ENCODE results near the gene ZG16B.
A peak's percentile ranks its signal among the peaks of the same experiment; 100 is the strongest.

The ZG16B gene

GRCh38 chr16:2829501-2830354 lies at the start of gene ZG16B:
Gene ZG16B (plus strand): TSS chr16:2830303. CDS start chr16:2830442, 139 bp downstream.
- ATAC-seq (peak; percentile 12), DNase-seq (no peak)

GRCh38 chr16:2782583-2783351 lies 47.3 kb upstream of the ZG16B start:
- ATAC-seq (no peak), DNase-seq (no peak)

- DNase-seq (no peak), ATAC-seq (no peak)
Observed at GRCh38 chr16:2783581-2784357, 46.3 kb upstream of the ZG16B start.

GRCh38 chr16:2784358-2785100 lies 45.6 kb upstream of the ZG16B start:
- DNase-seq (no peak), ATAC-seq (no peak)

GRCh38 chr16:2785101-2785991 lies 44.8 kb upstream of the ZG16B start:
- DNase-seq: peak; percentile 58
- peak; percentile 76 for ATAC-seq

- DNase-seq (no peak), ATAC-seq (no peak)
Observed at GRCh38 chr16:2786061-2786825, 43.9 kb upstream of the ZG16B start.

GRCh38 chr16:2786826-2787151 lies 43.3 kb upstream of the ZG16B start:
- DNase-seq (no peak), ATAC-seq (no peak)

GRCh38 chr16:2787406-2787805 lies 42.7 kb upstream of the ZG16B start, which contains the start of gene PRSS33:
Gene PRSS33 (minus strand): TSS chr16:2787560. CDS start chr16:2786547, 1,013 bp downstream.
- ATAC-seq (no peak), DNase-seq (no peak)

- DNase-seq (no peak), ATAC-seq (no peak)
Observed at GRCh38 chr16:2787961-2788360, 42.1 kb upstream of the ZG16B start.

- no peak for DNase-seq
- ATAC-seq: no peak
Observed at GRCh38 chr16:2790631-2791030, 39.5 kb upstream of the ZG16B start.

GRCh38 chr16:2791174-2791573 lies 38.9 kb upstream of the ZG16B start:
- no peak for ATAC-seq
- DNase-seq: no peak

GRCh38 chr16:2792940-2793339 lies 37.2 kb upstream of the ZG16B start:
- no peak for ATAC-seq
- DNase-seq: no peak

- ATAC-seq (no peak), DNase-seq (no peak)
Observed at GRCh38 chr16:2795395-2796143, 34.5 kb upstream of the ZG16B start.

GRCh38 chr16:2798723-2799204 lies 31.3 kb upstream of the ZG16B start:
- no peak for ATAC-seq

GRCh38 chr16:2799205-2799858 lies 30.8 kb upstream of the ZG16B start:
- DNase-seq (no peak), ATAC-seq (no peak)

More at GRCh38 chr16:2798723-2799204, 31.3 kb upstream of the ZG16B start:
- DNase-seq: no peak

GRCh38 chr16:2799859-2800226 lies 30.3 kb upstream of the ZG16B start:
- DNase-seq: no peak
- ATAC-seq: peak; percentile 23

GRCh38 chr16:2803545-2804195 lies 26.4 kb upstream of the ZG16B start:
- ATAC-seq (no peak), DNase-seq (no peak)

GRCh38 chr16:2804728-2805127 lies 25.4 kb upstream of the ZG16B start:
- no peak for DNase-seq
- no peak for ATAC-seq
